Measurements from ENCODE around the gene ZCCHC24.

The ZCCHC24 gene

DNA sequence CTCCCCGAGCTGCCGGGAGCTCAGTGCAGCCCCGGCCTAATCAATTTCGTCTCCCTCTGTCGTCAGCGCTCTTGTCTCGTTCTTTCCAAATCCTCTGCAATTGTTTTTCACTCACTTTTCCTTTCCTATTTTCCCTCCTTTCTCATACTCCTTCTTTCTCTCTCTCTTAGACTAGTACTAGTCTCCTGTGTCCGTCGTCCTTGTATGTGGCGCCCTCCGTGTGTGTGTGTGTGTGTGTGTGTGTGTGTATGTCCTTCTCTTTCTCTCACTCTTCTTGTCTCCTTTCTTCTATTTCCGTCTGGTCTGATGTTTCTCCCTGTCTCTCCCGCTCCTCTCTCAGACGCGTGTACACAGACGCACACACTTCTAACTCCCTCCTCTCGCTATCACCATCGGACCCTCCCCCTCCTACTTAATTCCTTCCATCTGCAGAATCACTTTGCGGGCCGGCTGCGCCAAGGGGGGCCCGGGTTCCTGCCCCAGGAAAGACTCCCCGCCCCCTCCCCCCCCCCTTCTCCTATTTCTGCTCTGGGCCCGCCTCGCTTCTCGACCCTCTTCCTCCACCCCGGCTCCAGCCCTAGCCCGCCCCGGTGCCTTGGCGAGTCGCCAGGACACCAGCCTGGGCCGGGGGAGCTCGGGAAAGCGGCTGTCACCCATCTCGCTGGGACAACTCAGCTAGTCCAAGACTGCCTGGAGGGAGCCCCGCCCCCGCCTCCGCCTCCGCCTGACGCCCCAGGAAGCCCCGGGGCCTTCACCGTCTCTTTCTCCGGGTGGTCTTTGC lies 743 bp upstream of the ZCCHC24 start:
- DNase-seq = no peak

DNA sequence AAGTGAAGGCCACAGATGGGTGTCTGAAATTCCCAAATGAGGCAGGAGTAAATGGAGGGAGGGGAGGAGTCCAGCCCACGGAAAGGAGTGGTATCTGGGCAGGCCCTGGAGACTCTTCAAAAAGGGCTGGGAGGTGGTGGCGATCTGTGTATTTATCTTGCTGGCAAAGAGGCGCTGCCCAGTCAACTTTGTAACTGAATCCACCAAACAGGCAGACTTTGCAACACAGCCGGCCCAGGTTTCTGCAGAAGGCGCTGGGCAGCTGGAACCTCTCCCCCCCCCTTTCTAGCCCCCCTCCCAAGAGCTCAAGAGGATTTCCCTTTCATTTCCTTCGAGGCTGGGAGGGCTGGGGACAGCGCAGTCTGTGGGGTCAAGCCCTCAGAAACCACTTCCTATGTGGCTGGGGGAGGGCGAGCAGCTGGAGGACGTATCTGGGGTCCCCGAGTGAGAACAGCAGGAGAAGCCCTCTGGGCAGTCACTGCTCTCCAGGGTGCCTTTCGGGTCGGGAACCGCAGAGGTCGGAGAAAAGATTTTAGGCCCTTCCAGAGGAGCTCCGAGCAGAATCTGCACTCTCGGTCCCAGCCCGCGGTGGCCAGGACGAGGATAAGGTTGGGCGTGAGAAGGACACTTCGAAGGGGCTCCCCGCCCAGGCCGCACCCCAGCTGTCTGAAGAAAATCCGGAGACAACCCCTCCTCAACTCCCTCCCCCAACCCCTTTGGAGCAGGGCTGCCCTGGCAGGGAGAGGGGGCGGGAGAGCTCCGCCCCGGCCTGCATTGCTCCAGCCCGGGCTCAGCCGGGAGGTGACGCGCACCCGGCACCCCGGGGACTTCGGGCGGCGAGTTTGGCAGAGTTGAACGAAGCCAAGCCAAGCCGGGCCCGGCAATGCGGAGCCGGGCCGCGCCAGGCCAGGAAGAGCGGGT lies 965 bp downstream of the ZCCHC24 start:
- no peak for DNase-seq

DNA sequence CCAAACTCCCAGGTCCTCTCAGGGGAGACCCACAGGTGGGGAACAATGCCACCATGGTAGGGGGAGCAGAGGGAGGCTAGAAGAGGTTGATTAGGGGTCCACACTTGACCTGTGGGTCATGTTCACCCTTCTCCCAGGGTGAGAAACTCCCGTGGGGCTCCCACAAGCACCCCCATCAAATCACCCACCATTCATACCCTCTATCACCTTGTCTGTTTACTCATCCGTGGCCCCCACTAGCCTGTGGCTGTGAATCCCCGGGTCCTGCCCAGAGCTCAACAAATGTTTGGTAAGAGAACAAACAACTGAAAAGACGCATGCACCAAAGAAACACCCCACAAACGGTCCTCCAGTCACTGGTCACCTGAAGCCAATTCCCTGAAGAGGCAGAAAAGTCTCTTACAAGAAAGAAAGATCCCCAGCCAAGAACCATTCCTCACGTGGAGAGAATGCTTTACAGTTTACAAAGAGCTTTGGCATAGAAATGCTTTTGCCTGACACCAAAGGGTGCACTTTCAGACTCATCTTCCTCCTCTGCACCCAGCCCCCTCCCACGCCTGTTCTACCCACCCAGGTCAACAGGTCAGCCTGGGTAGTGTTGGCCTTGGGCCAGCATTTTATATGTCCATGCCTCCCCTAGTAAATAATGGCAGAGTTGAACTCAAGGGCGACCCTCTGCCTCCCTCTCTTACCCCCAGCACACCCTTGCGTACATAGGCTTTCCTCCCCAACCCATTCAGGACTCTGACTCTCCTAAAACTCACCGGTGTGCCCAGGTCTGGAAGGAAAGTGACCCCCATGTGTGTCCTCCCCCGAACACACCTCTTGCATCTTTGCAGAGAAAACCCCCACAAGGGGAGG lies 1.9 kb downstream of the ZCCHC24 start:
- DNase-seq = no peak

DNA sequence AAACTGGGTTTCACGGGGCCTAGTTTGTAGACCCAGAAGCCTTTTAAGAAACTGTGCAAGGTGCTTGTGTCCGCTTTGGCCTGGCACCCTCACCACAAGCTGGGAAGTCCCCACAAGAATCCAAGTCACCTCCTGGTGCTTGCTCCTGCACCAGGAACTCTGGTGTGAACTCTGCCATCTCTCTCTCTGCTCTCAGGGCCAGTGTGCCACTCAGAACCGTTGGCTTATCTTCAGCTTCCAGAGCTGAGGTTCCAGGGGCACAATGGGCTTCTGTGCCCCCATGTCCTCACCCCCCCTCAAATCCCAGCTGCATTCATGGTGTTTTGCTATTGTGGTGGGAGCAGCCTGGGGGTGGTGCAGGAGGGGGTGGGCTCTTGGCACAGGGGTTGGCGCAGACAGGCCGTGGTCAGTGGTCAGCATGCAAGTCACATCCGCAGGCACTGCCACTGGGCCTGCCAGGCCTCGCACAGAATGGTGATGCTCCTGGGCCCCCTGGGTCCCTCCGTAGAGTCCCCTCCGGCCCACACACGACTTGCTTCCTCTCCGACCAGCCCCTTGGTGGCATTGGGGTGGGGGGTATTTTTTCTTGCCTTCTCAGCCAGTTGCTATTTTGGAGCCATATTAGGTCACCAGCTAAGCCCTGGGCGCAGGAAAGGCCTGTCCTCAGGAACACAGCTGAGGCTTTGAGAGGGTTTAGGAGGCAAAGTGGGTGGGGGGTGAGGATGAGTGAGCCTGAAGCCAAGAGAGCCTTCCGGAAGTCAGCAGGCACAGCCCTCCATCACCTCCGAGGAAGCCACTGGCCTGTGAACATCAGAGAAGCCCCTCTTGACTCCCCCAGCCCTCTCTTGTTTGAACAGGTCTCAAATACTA lies 3.0 kb downstream of the ZCCHC24 start:
- no peak for DNase-seq

DNA sequence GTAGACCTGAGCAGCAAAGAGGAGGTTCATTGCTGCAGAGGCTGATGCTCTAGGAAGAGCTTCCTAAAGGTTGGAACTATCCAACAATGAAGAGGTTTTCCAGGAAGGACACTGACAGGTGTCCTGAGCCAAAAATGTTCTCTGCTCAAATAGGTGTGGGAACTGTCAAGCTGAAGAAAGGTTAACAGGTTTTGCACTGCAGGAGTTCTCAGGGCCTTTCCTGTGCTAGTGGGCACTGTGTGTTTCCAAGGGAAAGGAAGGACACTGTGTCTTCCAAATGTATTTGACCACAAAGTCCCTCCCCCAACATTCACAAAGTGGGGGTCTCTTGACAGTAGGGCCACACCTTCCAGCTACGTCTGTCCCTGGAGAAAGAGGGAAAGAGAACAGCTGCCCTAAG lies 4.0 kb downstream of the ZCCHC24 start:
- DNase-seq = no peak

DNA sequence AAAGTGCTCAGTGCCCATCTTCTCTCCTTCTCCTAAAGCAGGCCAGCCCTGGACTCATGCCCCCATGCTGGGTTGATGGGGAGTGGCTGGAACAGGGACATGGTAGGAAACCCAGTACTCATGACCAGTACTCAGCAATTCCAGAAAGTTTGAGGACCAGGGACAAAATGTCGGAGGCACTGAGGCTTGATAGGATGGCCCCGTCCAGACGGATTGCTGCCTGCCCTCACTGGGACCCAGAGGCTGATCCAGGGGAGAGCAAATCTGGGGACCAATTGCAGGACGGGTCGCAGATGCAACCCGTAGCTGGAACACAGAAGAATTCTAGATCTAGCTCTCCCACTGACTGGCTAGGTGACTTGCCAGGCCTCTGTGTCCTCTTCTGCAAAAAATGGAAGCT lies 5.1 kb downstream of the ZCCHC24 start:
- no peak for DNase-seq

DNA sequence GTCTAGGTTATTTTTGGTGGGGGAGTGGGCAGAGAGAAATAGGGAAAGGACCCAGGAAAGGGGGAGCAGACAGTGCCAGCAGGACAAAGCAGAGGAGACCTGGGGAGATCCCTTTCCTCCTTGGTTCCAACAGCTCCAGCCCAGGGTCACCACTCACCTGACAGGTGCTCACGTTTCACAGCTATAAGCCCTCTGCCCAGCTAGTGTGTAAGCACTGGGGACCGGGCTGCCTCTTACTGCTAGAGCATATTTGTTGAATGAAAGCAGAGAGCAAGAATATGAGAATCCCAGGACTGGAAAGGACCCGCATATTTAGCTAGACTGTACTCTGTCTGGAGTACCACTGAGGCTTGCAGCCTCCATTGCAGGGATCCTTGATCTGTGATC lies 6.7 kb downstream of the ZCCHC24 start:
- DNase-seq = no peak

DNA sequence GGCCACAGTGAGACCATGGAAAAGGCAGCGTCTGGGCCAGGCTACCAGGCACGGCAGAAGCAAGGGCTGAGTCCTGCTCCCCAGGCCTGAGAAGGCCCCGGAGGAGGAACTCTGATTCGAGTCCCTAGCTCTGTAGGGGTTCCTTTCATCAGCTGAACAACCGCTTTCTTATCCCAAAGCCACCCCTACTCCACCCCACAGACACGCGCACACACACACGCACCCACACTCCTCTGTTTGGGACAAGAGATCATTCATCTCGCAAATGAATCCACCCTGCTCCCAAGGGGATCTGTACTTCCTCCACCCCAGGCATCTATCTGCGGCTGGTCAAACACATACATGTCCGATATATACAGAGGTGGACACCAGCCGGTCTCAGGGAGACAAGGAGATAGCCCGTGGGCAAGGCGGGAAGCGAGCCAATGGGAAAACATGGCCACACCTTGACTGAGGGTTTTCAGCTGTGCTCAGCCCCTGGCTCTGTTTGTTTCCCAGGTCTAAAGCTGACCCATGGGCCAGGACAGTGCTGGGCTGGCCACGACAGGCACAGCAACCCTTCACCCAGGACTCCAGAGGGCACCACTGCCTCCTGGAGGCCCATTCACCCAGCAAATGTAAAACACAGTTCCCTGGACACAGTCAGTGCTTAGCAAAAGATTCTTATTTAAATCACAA lies 7.3 kb downstream of the ZCCHC24 start:
- no peak for DNase-seq

DNA sequence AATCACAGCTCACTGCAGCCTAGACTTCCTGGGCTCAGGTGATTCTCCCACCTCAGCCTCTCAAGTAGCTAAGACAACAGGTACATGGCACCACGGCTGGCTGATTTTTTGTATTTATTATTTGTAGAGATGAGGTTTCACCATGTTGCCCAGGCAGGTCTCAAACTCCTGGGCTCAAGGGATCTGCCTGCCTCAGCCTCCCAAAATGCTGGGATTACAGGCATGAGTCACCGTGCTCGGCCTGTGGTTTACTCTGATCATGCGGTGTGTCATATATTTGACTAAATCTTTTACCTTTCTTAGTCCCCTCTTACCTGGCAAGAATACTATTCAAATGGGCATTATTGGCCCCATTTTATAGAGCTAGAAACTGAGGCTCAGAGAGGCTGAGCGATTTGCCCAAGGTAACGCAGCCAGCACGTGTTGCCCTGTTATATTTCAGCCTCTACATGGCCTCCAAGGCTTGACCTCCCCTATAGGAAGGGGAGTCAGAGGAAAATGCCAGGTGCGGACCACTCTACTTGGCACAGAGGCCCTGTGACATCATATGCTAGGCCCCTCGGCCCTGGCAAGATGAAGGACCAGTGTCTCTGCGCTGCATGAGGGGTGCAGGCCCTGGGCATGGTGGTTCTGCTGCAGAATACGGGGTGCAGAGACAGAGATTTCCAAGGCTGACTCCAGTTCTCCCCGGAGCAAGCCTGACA lies 8.2 kb downstream of the ZCCHC24 start:
- no peak for DNase-seq

DNA sequence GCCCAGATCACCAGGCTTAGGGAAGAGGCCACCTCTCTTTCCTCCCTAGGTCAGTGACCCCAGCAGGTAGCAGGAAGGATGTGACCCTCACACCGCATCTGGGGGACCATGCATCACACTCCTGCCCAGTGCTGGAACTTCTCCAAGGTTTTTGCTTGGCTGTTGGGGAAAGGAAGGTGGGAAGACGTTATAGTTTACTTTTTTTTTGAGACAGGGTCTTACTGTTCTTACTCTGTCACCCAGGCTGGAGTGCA lies 8.6 kb downstream of the ZCCHC24 start:
- DNase-seq = no peak

DNA sequence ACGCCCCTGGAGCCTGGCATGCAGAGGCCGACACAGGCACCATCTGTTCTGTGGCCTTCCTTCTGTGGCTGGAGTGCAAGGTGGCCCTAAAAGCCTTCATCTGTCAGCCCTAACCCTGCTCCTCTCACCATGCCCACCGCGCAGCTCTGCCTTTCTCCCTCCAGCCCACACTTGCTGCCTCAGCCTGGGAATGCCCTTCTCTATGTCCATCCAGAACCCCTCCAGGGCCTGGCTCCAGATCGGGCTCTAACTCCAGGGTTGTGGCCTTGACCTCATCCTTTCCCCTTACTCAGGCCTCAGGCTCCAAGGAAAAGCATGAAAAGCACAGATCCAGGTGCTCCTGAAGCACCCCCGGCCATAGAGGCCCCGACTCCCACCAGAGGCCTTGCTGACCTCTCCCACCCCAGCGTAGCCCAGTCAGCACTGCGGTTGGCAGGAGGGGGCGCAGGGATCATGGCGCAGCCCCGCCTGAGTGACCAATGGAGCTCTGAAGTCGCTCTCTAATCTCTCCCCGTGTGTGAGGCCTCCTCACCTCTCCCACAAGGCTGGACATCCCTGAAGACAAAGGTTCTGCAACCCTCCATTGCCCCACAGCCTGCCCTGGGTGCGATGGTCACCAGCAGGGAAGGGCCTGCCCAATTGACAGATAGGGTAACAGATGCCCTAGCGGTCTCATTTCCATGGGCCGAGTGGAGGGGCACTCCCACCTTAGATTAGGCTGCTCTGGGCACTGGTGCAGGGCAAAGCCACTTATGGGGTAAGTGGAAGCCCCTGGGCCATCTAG lies 9.2 kb downstream of the ZCCHC24 start:
- no peak for DNase-seq

DNA sequence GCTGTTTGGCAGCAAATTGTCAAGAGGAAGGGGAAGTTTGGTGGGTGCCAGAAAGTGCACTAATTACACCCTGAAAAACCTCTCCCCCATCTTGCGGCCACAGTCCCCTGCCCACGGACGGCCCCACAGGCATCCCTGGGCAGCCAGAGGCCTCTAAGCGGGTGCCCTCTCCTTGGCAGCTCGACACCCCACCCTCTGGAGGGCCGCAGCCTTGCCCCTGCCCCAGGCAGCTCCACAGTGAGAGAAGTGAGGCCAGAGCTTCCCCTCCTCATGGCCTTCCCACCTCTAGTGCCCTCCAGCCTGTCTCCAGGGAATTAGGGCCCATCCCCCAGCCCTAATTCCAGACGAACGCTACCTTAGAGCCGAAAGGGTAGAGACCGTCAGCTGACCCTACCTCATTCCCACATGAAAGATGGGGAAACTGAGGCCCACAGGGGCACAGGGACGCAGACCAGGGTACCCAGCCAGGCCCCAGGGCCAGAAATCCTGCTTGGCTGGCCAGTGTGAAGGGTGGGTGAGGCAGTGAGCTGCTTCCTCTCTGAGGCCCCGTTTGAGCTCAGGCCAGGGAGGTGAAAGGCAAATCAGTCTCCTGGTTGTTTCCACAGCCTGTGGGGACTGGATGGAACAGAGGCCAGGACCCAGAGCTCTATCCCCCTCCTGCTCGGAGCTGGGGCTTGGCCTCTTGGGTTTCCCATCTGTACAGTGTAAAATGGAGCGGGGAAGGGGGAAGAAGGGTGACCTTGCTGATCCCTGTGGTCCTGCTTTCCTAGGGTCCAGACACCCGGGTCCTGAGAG lies 10.0 kb downstream of the ZCCHC24 start:
- no peak for DNase-seq

DNA sequence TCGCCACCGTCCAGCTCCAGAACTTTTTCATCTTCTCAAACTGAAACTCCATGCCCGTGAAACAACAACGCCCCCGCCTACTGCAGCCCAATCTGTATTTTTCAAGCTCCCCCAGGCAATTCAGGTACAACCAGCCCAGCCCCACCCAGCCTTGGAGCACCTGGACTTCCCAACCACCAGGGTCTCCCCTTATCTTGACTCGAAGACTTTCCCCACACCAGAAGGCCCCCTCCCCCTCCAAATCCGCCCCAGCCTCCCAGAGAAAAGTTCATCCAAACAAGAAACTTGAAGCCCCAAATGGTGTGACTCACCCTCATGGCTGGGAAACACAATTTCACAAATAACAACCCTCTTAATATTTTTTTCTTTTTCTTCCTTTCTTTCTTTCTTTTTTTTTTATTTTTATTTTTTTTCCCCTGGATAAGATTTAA lies 10.6 kb downstream of the ZCCHC24 start:
- no peak for DNase-seq

DNA sequence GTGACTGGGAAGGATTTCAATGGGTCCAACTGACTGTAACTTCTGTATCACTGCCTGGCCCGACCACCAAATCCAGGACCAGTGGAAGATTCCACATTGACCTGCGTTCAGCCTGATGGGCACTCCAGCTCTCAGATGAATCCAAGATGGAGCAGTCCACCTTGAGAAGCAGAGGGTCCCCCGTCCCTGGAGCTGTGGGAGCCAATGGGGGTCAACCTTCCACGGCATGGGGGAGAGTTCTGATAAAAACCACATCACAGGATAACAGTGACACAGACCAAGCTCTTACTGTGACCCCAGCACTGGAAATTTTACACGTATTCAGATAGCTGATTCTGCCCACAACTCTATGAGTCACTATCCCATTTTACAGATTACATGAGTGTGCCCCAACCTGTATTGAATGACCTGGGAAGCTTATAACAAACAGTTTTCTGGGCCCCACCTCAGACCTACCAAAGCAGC lies 11.2 kb downstream of the ZCCHC24 start:
- no peak for DNase-seq

DNA sequence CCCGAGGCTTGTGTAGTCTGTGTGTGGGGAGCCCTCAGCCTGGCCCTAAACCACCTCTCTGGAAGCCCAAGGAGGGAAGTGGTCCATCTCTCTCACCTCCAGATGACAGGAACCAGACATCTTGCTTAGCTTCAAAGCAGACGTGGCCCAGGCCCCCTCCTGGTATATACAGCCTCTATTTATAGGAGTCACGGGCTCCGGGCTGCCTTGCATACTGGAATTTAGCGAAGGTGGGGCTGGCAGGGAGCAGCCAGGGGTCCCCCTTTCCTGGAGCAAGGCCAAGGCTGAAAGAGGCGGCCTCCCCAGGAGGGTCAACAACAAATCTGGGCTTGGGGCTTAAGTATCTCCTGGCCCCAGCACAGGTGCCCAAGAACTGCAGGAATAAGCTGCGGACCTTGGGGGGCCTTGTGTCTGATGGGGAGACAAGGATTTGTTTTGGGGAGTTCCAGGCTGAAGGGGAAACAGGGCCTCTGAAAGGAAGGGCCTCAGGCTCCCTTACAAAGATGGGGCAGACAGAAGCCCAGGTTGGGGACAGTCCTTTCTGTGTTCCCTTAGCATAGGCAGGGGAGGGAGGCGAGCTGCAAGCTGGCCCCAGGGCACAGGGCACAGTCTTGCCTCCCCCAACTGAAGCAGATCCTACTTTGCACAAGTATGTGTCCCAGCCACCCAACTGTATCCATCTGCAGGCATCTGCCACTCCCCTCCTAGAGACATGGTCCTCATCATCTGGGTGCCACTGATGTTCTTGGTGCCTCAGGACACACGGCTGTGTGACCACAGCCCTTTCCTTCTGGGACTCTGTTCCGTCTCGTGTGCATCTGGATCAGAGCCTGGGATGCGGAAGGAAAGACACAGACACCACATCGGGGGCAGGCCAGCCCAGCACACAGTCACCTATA lies 11.9 kb downstream of the ZCCHC24 start:
- no peak for DNase-seq

DNA sequence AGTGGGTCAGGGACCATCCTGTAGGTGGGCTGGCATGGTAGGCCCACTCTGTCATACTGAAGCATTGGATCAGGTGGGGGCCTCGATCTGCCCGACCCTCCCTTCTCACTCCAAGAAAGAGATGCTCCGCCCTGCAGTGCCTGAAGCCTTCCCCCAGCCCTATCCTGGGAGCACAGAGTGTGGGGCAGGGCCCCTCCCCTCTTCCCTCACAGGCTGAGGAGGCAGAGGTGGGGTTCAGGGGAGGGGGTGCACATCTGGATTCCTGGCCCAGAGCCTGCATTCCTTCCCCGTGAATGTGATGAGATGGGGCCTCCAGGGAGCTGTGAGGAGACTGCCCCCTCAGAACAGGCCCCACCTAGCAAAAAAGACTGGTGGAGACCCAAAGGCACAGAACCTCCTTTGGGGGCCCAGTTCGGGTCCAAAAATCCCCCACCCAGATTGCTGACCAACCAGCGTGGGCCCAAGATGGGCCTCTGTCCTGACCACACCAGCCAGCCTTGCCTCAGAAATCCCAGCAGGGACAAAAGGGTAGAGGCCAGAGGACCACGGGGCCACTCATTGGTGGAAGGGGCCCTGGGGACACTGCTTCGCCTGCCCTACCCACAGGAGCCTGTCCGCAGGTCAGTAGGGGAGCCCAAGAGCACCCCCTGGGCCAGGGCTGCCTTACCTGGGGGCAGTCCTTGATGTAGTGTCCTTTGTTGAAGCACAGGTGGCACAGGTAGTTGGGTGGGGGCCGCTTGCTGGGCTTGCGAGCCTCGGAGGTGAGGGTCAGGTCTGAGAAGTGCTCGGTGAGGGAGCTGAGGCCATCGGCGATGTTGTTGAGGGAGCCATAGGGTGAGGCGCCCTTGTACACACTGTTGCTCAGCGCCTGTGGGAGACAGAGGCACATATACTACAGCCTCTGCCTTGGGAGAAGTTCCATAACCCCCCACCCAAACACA lies 13.3 kb downstream of the ZCCHC24 start:
- no peak for DNase-seq

DNA sequence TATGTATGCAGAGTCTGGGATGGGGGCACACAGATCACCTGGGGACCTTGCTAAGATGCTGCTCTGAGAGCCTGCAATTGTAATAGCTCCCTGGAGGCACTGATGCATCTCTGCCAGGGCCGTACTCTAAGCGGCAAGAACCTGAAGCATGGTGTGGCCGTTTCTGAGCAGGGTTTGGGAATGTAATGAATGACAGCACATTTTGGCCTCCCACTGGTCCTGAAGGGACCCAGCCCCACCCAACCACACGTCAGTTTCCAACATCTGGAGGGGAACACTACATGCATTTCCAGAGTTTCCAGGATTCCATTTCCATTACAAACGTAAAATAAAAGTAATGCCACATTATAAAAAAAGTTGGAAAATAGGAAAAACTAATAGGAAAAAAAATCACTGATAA lies 14.0 kb downstream of the ZCCHC24 start:
- no peak for DNase-seq
